Osteoblast (primary cell): Measurements from ENCODE around the gene SPNS1. TPM values are rescaled to one million over a fixed set of nuclear protein-coding genes. Genes with fewer than 3 reads are reported as not detected.

Experiments
- DNase-seq: peaks from one replicate; pipeline ENCODE4 v3.0.0; 2011; ENCODE audit warnings: low spot score, mixed read lengths; ENCODE audit not compliant: insufficient read length; ENCODE audit errors: missing footprints
- H2AFZ ChIP-seq: 2 replicates; pipeline ENCODE4 v1.6.0; 2011; ENCODE audit warnings: mild to moderate bottlenecking, low read length
- H3K27ac ChIP-seq: 2 replicates; pipeline ENCODE4 v1.5.1; 2011; ENCODE audit warnings: mild to moderate bottlenecking, low read depth, low read length, moderate library complexity
- H3K27me3 ChIP-seq: 2 replicates; pipeline ENCODE4 v1.6.0; 2012; ENCODE audit warnings: mild to moderate bottlenecking, control low read depth, inconsistent platforms, low read length, moderate library complexity; ENCODE audit not compliant: insufficient read depth
- H3K36me3 ChIP-seq: 2 replicates; pipeline ENCODE4 v1.5.1; 2011; ENCODE audit warnings: mild to moderate bottlenecking, low read length, control low read depth, moderate library complexity; ENCODE audit not compliant: insufficient read depth
- H3K4me1 ChIP-seq: 2 replicates; pipeline ENCODE4 v1.5.1; 2011; ENCODE audit warnings: mild to moderate bottlenecking, low read length, control low read depth, moderate library complexity; ENCODE audit not compliant: insufficient read depth
- H3K4me2 ChIP-seq: 2 replicates; pipeline ENCODE4 v1.6.0; 2011; ENCODE audit warnings: mild to moderate bottlenecking, low read length; ENCODE audit not compliant: insufficient read depth
- H3K4me3 ChIP-seq: fragments of 200-600 bp; sonication (generic); 3 replicates; pipeline ENCODE4 v1.5.1; 2012; ENCODE audit warnings: mild to moderate bottlenecking, low read length, inconsistent platforms; ENCODE audit not compliant: insufficient read depth
- H3K79me2 ChIP-seq: 2 replicates; pipeline ENCODE4 v1.6.0; 2012; ENCODE audit warnings: mild to moderate bottlenecking, low read length, control low read depth, inconsistent platforms; ENCODE audit not compliant: insufficient read depth
- H3K9me3 ChIP-seq: 2 replicates; pipeline ENCODE4 v1.5.1; 2011; ENCODE audit warnings: low read depth, low read length, control low read depth
- H4K20me1 ChIP-seq: 2 replicates; pipeline ENCODE4 v1.6.0; 2012; ENCODE audit warnings: mild to moderate bottlenecking, low read length, control low read depth; ENCODE audit not compliant: insufficient read depth
- total RNA-seq: library from RNA; depleted of rRNA; stranded (reverse); fragments of >200 nt; gene quantifications from 2 replicates; pipeline ENCODE4 v1.2.3, GENCODE V29; 2012
- TF ChIP-seq, protein P1 (sequence below): IDR thresholded peaks from 2 replicates; pipeline ENCODE4 v1.5.1; 2011; ENCODE audit warnings: mild to moderate bottlenecking, low read depth, low read length, moderate library complexity; ENCODE audit errors: extremely low read depth

The SPNS1 gene
- total RNA-seq, 1 donor: 50.7 TPM

DNA sequence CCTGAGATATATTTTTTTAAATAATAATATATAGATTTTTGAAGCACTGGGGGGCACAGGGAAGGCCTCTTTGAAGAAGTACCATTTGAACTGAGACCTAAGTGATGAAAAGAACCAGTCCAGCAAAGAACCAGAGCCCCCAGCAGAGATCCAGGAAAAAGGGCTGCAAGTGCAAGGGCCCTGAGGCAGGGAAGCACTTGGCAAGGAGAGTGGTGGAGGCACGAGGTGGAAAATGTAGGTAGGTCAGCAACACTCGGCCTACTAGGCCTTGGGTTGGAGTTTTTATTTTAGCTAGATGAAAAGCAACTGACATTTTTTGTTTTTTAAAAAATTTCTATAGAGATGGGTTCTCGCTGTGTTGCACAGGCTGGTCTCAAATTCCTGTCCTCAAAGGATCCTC is 44.4 kb upstream of the SPNS1 start:
- TF ChIP-seq, protein P1, sequence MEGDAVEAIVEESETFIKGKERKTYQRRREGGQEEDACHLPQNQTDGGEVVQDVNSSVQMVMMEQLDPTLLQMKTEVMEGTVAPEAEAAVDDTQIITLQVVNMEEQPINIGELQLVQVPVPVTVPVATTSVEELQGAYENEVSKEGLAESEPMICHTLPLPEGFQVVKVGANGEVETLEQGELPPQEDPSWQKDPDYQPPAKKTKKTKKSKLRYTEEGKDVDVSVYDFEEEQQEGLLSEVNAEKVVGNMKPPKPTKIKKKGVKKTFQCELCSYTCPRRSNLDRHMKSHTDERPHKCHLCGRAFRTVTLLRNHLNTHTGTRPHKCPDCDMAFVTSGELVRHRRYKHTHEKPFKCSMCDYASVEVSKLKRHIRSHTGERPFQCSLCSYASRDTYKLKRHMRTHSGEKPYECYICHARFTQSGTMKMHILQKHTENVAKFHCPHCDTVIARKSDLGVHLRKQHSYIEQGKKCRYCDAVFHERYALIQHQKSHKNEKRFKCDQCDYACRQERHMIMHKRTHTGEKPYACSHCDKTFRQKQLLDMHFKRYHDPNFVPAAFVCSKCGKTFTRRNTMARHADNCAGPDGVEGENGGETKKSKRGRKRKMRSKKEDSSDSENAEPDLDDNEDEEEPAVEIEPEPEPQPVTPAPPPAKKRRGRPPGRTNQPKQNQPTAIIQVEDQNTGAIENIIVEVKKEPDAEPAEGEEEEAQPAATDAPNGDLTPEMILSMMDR: no peak

DNA sequence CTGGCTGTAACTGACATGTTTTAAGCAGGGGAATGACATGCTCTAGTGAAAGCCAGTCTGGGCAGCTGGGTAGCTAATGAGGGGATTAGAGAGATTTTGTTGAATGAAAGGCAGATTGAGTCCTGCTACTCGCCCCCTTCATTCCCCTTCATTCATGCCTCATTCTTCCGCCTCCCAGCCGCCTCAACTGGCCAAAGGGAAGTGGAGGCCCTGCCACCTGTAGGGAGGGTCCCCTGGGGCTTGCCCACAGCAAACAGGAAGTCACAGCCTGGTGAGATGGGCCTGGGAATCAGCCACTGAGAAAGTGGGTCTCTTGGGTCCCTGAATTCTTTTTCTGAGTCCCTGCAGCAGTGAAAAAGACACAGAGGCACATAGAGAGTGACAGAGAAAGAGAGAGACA is 43.9 kb upstream of the SPNS1 start:
- TF ChIP-seq, protein P1: no peak
- no peaks in the 10 kb centered on the region for H3K27me3 ChIP-seq
- H3K79me2 ChIP-seq: no peaks in the 10 kb centered on the region

More for the DNA sequence above, 44.4 kb upstream of the SPNS1 start:
- Histone ChIP-seq H3K4me1 (peaks cover 5% of the 10 kb centered on the region), H2AFZ (no peak overlapping the region), H3K4me2 (no peak overlapping the region), H3K27ac (no peak overlapping the region), H3K79me2 (no peaks in the 10 kb centered on the region), H3K4me3 (no peak overlapping the region), H3K9me3 (no peaks in the 10 kb centered on the region), H3K36me3 (no peaks in the 10 kb centered on the region), H3K27me3 (no peaks in the 10 kb centered on the region), H4K20me1 (no peaks in the 10 kb centered on the region)
- no peak for DNase-seq

DNA sequence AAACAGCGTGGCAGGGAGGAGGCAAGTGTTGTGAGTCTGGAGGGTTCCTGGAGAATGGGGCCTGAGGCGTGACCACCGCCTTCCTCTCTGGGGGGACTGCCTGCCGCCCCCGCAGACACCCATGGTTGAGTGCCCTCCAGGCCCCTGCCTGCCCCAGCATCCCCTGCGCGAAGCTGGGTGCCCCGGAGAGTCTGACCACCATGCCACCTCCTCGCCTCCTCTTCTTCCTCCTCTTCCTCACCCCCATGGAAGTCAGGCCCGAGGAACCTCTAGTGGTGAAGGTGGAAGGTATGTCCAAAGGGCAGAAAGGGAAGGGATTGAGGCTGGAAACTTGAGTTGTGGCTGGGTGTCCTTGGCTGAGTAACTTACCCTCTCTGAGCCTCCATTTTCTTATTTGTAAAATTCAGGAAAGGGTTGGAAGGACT is 42.8 kb upstream of the SPNS1 start, which contains the start of gene CD19:
Gene CD19 (plus strand): TSS at position 171 of the 425 bp plus-strand sequence. CDS start 30 bp downstream, at position 201.
- Histone ChIP-seq H3K4me3 (no peak within 1 kb of the TSS), H3K4me2 (no peak within 1 kb of the TSS), H3K9me3 (no peaks in the 10 kb centered on the region), H3K4me1 (peaks cover 5% of the 10 kb centered on the region), H3K27ac (no peak within 1 kb of the TSS), H2AFZ (no peak within 1 kb of the TSS), H3K79me2 (no peaks in the 10 kb centered on the region), H4K20me1 (no peaks in the 10 kb centered on the region), H3K27me3 (no peaks in the 10 kb centered on the region), H3K36me3 (no peaks in the 10 kb centered on the region)
- TF ChIP-seq, protein P1: no peak
- DNase-seq: peak; percentile 47

More for the DNA sequence above, 43.9 kb upstream of the SPNS1 start:
- Histone ChIP-seq H4K20me1 (no peaks in the 10 kb centered on the region), H3K36me3 (no peaks in the 10 kb centered on the region), H2AFZ (no peak overlapping the region), H3K9me3 (no peaks in the 10 kb centered on the region), H3K4me1 (peaks cover 9% of the 10 kb centered on the region), H3K4me3 (no peak overlapping the region), H3K27ac (no peak overlapping the region), H3K4me2 (no peak overlapping the region)
- peak; percentile 27 for DNase-seq

DNA sequence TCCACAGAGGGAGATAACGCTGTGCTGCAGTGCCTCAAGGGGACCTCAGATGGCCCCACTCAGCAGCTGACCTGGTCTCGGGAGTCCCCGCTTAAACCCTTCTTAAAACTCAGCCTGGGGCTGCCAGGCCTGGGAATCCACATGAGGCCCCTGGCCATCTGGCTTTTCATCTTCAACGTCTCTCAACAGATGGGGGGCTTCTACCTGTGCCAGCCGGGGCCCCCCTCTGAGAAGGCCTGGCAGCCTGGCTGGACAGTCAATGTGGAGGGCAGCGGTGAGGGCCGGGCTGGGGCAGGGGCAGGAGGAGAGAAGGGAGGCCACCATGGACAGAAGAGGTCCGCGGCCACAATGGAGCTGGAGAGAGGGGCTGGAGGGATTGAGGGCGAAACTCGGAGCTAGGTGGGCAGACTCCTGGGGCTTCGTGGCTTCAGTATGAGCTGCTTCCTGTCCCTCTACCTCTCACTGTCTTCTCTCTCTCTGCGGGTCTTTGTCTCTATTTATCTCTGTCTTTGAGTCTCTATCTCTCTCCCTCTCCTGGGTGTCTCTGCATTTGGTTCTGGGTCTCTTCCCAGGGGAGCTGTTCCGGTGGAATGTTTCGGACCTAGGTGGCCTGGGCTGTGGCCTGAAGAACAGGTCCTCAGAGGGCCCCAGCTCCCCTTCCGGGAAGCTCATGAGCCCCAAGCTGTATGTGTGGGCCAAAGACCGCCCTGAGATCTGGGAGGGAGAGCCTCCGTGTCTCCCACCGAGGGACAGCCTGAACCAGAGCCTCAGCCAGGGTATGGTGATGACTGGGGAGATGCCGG is 42.0 kb upstream of the SPNS1 start:
- H3K27ac ChIP-seq: no peak overlapping the region
- H3K4me1 ChIP-seq: peaks cover 5% of the 10 kb centered on the region
- H3K9me3 ChIP-seq: no peaks in the 10 kb centered on the region
- no peaks in the 10 kb centered on the region for H3K79me2 ChIP-seq
- peak; percentile 62 for DNase-seq
- TF ChIP-seq, protein P1: no peak
- no peak overlapping the region for H3K4me2 ChIP-seq
- no peak overlapping the region for H3K4me3 ChIP-seq
- H3K27me3 ChIP-seq: no peaks in the 10 kb centered on the region
- no peak overlapping the region for H2AFZ ChIP-seq
- no peaks in the 10 kb centered on the region for H3K36me3 ChIP-seq
- no peaks in the 10 kb centered on the region for H4K20me1 ChIP-seq
